Testis (tissue), 2 donors: ENCODE data around the gene MOXD1.

Experiments used
- POLR2A ChIP-seq: fragments of 450-650 bp; IDR thresholded peaks from one replicate; pipeline ENCODE4 v1.6.1; 2017; ENCODE audit warnings: antibody characterized with exemption, mild to moderate bottlenecking, moderate library complexity
- TF ChIP-seq, protein P1 (sequence below), 3 experiments: fragments of 450-650 bp in 2 of 3; fragments of 200-600 bp in 1 of 3; sonication (generic) in 1 of 3; IDR thresholded peaks; one replicate each; pipeline ENCODE4 v1.5.1; 2016 to 2019; ENCODE audit warnings: antibody characterized with exemption in 3 of 3, mild to moderate bottlenecking in 2 of 3, moderate library complexity in 1 of 3

DNA sequence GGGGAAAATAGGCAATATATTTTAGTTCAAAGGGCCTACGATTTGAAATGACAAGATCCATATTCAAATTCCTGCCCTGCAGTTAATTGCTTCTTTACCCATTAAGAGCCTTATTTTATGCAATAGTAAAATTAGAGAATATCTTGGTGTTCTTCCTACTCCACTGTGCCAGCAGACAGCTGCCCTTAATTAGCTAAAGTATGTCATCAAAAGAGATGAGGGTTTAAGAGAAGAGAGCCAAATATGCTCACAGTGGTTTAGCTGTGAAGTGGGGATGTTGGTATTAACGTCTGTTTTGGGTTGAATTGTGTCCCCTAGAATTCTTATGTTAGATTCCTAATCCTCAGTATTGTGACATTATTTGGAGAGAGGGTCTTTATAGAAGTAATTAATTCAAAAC lies 148.1 kb downstream of the MOXD1 start:
- no peak for TF ChIP-seq POLR2A
- TF ChIP-seq, protein P1, sequence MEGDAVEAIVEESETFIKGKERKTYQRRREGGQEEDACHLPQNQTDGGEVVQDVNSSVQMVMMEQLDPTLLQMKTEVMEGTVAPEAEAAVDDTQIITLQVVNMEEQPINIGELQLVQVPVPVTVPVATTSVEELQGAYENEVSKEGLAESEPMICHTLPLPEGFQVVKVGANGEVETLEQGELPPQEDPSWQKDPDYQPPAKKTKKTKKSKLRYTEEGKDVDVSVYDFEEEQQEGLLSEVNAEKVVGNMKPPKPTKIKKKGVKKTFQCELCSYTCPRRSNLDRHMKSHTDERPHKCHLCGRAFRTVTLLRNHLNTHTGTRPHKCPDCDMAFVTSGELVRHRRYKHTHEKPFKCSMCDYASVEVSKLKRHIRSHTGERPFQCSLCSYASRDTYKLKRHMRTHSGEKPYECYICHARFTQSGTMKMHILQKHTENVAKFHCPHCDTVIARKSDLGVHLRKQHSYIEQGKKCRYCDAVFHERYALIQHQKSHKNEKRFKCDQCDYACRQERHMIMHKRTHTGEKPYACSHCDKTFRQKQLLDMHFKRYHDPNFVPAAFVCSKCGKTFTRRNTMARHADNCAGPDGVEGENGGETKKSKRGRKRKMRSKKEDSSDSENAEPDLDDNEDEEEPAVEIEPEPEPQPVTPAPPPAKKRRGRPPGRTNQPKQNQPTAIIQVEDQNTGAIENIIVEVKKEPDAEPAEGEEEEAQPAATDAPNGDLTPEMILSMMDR (IDR thresholded peaks at IDR 0.05), result no peak
